NCI-H2227 treated with DMSO at 0.1 percent for 48 hours (cell line): Measurements from ENCODE around the gene LIPT2.

Experiments used
- DNase-seq: peaks from one replicate; lab custom pipeline; 2025; lab: John Stamatoyannopoulos, UW

Gene LIPT2

DNA sequence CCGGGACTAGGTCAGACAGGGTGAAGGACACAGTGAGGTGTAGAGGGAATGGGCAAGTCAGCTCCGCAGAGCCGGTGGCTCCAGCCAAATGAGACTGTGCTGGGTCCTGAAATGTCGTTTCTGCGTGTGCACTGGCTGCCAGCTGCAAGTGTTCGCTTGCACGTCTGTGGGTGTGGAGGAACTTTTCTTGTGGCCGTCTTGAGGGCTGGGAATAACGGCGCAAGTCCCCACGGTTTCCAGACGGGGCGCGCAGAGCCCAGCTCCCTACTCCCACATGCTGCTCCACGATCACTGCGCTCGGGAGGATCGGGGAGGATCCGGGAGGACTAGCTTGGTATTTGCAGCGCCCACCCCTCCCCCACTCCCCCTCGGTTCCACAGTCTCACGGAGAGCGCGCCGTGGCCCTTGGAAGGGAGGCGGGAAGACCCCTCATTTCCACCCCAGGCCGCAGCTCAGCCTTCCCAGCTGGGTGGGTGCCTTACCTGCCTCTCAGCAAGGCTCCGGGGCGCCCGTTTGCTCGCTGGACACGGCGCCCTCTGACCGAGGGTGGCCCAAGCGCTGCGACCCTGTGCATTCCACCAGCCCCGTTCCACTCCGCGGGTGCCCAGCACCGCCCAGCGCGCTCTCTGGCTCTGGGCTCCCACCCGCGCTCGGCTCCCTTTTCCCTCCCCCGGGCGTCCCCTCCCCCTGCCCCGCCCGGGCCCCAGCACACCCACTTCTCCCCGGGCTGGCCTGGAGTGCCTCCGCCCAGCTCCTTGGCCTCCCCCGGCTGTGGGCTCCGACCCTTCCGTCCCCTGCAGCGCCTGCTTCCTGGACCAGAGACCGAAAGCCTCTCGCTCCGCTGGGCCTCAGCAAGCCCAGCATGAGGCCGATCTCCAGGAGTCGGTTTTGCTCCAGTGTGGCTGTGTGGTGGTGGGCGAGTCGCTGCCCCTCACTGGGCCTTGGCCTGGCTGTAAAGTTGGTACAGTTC lies 26.3 kb downstream of the LIPT2 start, which contains the start of gene KCNE3:
Gene KCNE3, minus strand, starts transcription at position 634 of the 970 bp plus-strand sequence. CDS start 9,986 bp downstream, outside the sequence.
- DNase-seq = no peak

DNA sequence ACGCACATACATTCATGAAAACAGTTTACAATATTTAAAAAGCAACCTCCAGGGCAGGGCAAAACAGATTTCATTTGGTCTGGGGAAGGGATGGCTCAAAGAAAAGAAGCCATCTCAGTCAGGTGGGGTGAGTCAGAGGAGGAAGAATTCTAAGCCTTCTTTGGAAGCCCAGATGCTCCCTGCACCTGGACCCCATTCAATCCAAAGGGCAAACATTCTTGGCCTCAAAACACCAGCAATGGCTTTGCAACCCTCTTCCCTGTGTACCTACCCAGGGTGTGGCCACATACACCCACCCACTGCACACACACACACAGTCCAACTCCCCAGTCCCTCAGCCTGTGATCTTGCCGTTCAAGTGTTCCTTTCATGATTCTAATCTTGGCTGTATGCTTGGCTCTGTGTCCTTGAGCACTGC lies 28.2 kb downstream of the LIPT2 start:
- no peak for DNase-seq

DNA sequence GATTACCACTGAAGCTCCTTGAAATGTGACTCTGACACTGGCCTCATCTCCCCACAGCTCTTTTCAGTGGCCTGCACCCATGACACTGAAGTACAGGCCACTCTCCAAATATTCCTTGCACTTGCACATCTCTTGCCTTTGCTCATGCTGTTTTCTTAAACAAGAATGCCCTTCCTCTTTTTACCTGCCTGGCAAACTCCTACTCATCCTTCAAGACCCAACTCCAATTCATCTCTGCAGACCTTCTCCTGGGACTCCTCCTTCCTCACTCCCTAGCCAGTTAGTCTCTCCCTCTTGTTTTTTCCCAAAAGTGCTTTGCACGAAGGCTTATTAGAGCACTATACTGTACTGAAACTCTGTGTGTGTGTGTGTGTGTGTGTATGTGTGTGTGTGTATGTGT lies 28.8 kb downstream of the LIPT2 start:
- DNase-seq = no peak

DNA sequence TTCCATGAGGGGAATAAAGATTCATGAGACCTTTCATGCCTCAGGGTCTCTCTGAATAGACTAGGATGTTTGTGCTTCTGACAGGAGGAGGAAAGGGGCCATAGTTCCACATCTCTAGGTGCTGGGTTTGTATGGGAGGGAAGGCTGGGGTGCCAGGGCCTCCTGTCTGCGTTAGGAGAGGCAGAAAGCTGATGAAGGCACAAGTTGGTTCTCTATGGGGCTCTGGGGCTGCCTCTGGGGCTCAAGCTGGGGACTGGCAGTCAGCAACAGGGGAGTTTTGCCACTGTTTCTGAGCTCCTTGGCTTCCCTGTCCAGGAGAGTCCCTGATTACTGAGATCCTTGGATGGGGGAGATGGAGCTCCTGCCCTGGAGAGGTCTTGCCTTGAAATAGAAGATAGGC lies 30.3 kb downstream of the LIPT2 start:
- DNase-seq = no peak

DNA sequence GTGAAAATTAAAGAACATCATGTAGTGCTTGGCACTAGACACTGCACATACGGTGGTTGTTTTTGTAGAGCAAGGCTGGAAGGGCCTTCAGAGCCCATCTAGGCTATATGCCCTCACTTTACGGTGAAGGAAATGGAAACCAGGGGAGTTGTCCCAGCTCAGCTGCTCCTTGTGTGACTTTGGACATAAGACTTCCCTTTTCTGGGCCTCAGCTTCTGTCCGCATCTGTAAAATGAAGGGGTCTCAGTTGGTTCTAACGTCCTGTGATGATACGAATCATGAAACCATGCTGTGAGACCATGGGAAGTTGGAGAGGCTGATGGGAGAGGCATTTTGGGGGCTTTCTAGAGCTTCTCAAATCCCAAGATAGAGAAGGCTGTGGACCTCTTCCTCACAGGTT lies 30.9 kb downstream of the LIPT2 start:
- no peak for DNase-seq

DNA sequence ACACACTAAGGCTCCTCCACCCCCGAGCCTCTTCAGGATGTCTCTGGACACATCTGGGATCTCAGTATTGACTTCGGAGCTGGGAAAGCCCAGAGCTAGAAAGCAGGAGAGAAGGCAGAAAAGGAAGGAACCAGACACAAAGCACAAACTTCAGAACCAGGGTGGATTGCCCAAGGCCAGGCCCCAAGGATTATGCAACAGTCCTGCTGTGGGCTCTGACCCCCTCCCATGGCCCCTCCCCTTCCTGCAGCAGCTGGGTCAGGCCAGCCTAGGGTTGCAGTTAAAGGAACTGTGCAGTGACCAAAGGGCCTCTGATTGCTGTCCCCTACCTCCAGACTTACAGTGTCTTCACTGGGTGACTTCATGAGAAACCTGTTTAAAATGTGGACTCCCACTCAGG lies 31.5 kb downstream of the LIPT2 start:
- no peak for DNase-seq

- DNase-seq = no peak
Observed at GRCh38 chr11:74460481-74461154, 32.9 kb downstream of the LIPT2 start.

- no peak for DNase-seq
Observed at GRCh38 chr11:74460065-74460464, 33.5 kb downstream of the LIPT2 start.

GRCh38 chr11:74459584-74459983 lies 33.9 kb downstream of the LIPT2 start:
- DNase-seq = no peak

DNA sequence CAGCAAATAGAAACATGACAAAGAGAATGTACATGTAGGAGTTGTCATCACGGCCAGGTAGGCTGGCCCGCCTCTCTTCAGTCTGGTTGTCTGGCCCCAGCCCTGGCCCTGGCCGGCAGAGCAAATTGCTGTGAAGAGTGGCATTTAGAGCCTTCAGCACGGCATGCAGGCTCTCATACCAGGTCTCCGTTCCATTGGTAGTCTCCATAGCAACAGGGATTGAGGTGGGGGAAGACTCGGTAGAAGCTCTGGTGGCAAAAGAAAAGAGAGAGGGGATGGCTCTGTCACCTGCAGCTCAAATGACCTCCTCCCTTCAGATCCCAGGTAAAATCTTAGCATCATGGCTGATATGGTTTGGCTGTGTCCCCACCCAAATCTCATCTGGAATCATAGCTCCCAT lies 36.2 kb downstream of the LIPT2 start:
- no peak for DNase-seq

GRCh38 chr11:74453373-74453975 lies 40.0 kb downstream of the LIPT2 start:
- peak; percentile 37 for DNase-seq

DNA sequence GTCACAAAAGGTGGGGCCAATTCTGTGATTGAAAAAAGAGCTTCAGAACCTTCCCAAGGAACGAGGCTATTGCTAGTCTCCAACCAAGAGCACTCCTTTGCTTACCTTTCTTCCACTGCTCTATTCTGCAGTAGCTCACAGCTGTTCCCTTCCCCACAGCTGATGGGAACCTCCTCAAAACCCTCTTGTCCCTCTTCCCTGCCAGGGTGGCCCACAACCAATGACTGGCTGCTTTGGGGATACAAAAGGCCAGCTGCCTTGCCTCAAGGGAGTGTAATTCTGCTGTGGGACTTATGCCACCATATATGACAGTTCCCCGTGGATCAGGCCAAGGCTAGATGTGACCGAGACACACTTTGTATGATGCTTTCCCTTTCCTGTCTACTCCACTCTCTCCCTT lies 41.2 kb downstream of the LIPT2 start:
- DNase-seq = no peak

GRCh38 chr11:74450318-74450717 lies 43.2 kb downstream of the LIPT2 start:
- DNase-seq = no peak

- peak; percentile 86 for DNase-seq
Observed at GRCh38 chr11:74449369-74449931, 44.1 kb downstream of the LIPT2 start.

DNA sequence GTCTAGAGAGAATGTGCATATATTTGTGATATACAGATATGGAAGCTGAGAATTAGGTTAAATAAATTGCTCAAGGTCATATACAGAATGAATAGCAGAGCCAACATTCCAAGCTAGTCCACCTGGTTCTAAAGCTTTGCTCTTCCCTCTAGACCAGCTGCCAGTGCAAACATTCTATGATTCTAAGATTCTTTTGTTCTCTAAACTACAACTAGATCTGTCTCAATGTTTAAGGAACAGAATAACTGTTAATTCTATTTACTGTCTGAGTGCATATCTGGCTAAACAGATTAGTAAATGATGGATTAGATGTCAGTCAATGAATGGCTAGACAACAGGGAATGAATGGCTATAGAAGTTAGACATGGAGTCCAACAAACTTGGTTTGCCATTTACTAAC lies 45.8 kb downstream of the LIPT2 start:
- no peak for DNase-seq

DNA sequence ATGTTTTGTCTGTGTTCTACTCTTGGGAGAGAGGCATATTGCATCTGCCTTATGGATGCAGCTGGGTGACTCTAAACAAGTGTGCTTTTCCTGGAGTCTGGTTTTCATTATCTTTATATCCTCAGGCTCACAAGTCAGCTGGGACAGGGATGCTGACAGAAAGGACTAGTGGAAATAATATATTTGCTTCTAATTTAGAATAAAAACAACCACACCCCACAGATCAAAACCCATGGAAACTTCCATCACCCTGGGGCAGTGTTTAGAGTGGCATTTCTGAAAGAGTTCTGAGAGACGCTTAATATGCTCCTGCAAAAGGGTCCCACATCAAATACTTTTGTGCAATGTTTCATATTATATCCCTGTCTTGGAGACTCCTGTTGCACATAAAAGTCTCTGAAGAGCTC lies 47.0 kb downstream of the LIPT2 start:
- no peak for DNase-seq

DNA sequence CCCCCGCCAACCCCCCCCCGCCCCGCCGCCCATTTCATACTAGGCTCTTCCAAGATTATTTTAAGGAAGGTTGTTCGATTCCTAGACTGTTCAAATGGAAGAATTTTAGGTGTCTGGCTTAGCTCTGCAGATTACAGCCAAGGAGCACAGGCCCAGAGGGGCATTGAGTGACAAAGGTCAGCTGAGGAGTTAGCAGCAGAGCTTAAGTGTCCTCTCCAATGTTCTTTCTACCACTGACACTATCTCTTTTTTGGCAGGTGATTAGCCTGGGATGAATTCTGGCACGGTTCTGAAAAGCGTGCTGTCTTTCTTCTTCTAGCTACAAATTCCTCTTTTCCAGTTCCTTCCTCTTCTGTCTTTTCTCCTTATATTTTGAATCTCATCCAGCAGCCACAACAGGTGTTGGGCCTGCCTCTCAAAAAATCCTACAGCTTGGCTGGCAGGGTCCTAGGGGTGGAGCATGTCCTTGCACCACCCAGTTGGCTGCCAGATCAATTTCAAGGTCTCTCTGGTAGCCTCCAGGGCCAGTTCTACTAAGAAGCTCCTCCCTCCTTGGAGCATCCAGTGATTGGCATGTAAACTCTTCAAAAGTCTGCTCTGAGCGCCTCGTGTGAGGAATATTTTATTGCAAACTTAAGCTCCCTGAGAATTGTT lies 49.2 kb downstream of the LIPT2 start:
- DNase-seq = no peak

GRCh38 chr11:74443071-74443864 lies 50.3 kb downstream of the LIPT2 start:
- peak; percentile 63 for DNase-seq

DNA sequence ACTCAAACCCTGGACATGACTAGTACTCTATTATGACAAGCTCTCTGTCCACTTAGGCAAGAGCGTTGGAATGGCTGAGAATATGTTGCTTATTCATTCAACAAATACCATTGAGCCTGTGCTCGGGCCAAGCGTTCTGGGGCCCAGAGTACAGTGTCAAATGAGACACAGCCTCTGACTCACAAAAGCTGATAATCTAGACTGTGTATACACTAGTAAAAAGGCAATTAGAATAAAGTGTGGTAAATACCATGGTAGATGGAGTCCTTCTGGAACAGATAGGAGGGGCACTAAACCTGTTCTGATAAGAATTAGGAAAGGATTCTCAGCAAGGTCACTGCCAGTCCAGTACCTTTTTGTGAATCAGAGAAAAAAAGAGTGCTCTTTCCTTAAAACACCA lies 50.9 kb downstream of the LIPT2 start:
- no peak for DNase-seq
